DOHH2 (cell line): Measurements from ENCODE around the gene DCAF16.

ENCODE experiments used
- H3F3A ChIP-seq: fragments of 200-600 bp; sonication (generic), shearing (Covaris generic); 2 replicates; pipeline ENCODE4 v1.6.0; 2016; ENCODE audit warnings: antibody characterized with exemption, mild to moderate bottlenecking; ENCODE audit not compliant: control insufficient read depth, insufficient read depth
- H3K27ac ChIP-seq: fragments of 200-600 bp; sonication (generic); 2 replicates; pipeline ENCODE4 v1.5.1; 2014; ENCODE audit warnings: low read depth, mild to moderate bottlenecking, low read length, moderate library complexity
- H3K27me3 ChIP-seq: fragments of 200-600 bp; sonication (generic); 2 replicates; pipeline ENCODE4 v1.6.1; 2014; ENCODE audit warnings: mild to moderate bottlenecking, low read length, mixed read lengths; ENCODE audit not compliant: control insufficient read depth
- H3K36me3 ChIP-seq: fragments of 200-600 bp; sonication (generic); 2 replicates; pipeline ENCODE4 v1.6.1; 2014; ENCODE audit warnings: mild to moderate bottlenecking, low read length, moderate library complexity, mixed read lengths; ENCODE audit not compliant: control insufficient read depth
- H3K4me1 ChIP-seq: fragments of 200-600 bp; sonication (generic); 2 replicates; pipeline ENCODE4 v1.6.1; 2014; ENCODE audit warnings: mild to moderate bottlenecking, low read length, mixed read lengths; ENCODE audit not compliant: control insufficient read depth
- H3K4me2 ChIP-seq: fragments of 200-600 bp; sonication (generic); 2 replicates; pipeline ENCODE4 v1.6.0; 2014; ENCODE audit warnings: mild to moderate bottlenecking, low read length, moderate library complexity
- H3K4me3 ChIP-seq: fragments of 200-600 bp; sonication (generic); 2 replicates; pipeline ENCODE4 v1.5.1; 2014; ENCODE audit warnings: mild to moderate bottlenecking, low read length, mixed read lengths
- H3K79me2 ChIP-seq: fragments of 200-600 bp; sonication (generic); 2 replicates; pipeline ENCODE4 v1.6.1; 2014; ENCODE audit warnings: mild to moderate bottlenecking, low read length, mixed read lengths; ENCODE audit not compliant: control insufficient read depth
- H3K9me2 ChIP-seq: fragments of 200-600 bp; sonication (generic); replicated peaks from 2 replicates; pipeline ENCODE4 v1.6.1; 2014; ENCODE audit warnings: mild to moderate bottlenecking, low read length, mixed read lengths; ENCODE audit not compliant: control insufficient read depth
- H3K9me3 ChIP-seq: fragments of 200-600 bp; sonication (generic); 2 replicates; pipeline ENCODE4 v1.6.1; 2014; ENCODE audit warnings: antibody characterized with exemption, low read length, mixed read lengths; ENCODE audit not compliant: control insufficient read depth, insufficient read depth
- H4K20me1 ChIP-seq: fragments of 200-600 bp; sonication (generic); 2 replicates; pipeline ENCODE4 v1.6.0; 2014; ENCODE audit warnings: low read depth, mild to moderate bottlenecking, antibody characterized with exemption, low read length, moderate library complexity; ENCODE audit not compliant: control insufficient read depth, insufficient read depth
- EZH2phosphoT487 ChIP-seq: fragments of 200-600 bp; sonication (generic); IDR thresholded peaks from 2 replicates; pipeline ENCODE4 v1.6.1; 2017; ENCODE audit warnings: borderline replicate concordance, mild to moderate bottlenecking, antibody characterized with exemption, low read length, moderate library complexity, mixed read lengths
- TF ChIP-seq, protein P1 (sequence below): fragments of 200-600 bp; sonication (generic); IDR thresholded peaks from one replicate; pipeline ENCODE4 v1.5.1; 2014; ENCODE audit warnings: antibody characterized with exemption, mild to moderate bottlenecking, low read depth, low read length; ENCODE audit not compliant: poor library complexity, severe bottlenecking

DCAF16 gene

DNA sequence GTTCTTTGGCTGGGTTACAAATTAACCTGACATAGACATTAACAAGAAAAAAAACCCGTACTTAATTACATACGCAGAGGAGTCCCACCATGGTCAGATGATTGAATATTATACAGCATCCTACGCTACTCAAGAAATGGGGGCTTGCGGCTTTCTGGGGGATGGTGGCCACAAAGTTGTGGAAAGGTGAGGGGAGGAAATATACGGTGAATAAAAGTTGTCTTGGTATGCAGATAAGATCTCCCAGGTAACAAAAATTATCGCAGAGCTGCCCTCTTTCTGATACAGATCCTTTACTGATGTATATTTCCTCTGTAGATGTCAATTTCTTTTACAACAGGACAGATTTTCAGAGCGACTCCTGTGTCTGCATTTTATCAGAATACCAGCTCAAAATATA is 890 bp downstream of the DCAF16 start:
- H3K79me2 ChIP-seq = peaks cover 98% of the 10 kb centered on the region

DNA sequence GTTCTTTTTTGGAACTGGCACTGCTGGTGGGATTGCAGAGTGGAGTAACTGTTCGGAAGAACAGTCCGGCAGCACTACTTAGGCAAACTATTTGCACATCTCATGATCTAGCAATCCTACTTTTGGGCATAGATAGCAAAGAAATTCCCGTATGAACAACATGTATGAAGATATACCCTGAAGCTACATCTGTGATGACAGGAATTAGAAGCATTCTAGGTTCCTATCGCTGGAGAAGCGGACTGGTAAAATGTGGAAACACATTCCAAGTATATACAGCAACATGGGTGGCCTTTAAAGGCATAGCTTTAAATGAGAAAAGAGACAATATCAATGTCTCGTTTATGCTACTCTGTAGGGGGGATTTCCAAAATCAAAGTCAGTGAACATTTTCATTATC is 3.1 kb downstream of the DCAF16 start:
- peaks cover 89% of the 10 kb centered on the region for H3K36me3 ChIP-seq
- peaks cover 30% of the 10 kb centered on the region for H4K20me1 ChIP-seq
- H3F3A ChIP-seq = peaks cover 4% of the 10 kb centered on the region
- H3K4me2 ChIP-seq = peak overlapping the region; percentile 78
- no peak for TF ChIP-seq EZH2phosphoT487
- TF ChIP-seq, protein P1, sequence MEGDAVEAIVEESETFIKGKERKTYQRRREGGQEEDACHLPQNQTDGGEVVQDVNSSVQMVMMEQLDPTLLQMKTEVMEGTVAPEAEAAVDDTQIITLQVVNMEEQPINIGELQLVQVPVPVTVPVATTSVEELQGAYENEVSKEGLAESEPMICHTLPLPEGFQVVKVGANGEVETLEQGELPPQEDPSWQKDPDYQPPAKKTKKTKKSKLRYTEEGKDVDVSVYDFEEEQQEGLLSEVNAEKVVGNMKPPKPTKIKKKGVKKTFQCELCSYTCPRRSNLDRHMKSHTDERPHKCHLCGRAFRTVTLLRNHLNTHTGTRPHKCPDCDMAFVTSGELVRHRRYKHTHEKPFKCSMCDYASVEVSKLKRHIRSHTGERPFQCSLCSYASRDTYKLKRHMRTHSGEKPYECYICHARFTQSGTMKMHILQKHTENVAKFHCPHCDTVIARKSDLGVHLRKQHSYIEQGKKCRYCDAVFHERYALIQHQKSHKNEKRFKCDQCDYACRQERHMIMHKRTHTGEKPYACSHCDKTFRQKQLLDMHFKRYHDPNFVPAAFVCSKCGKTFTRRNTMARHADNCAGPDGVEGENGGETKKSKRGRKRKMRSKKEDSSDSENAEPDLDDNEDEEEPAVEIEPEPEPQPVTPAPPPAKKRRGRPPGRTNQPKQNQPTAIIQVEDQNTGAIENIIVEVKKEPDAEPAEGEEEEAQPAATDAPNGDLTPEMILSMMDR = no peak
- H3K27ac ChIP-seq = no peak overlapping the region
- H3K4me1 ChIP-seq = peaks cover 15% of the 10 kb centered on the region
- H3K4me3 ChIP-seq = peak overlapping the region; percentile 93
- no peaks in the 10 kb centered on the region for H3K9me2 ChIP-seq
- peaks cover 98% of the 10 kb centered on the region for H3K79me2 ChIP-seq
- no peaks in the 10 kb centered on the region for H3K27me3 ChIP-seq
- no peaks in the 10 kb centered on the region for H3K9me3 ChIP-seq

More for the DNA sequence above, 890 bp downstream of the DCAF16 start:
- Histone ChIP-seq H3F3A (peaks cover 9% of the 10 kb centered on the region), H3K4me1 (peaks cover 31% of the 10 kb centered on the region), H4K20me1 (peaks cover 39% of the 10 kb centered on the region), H3K9me2 (no peaks in the 10 kb centered on the region), H3K27me3 (no peaks in the 10 kb centered on the region), H3K9me3 (no peaks in the 10 kb centered on the region), H3K36me3 (peaks cover 89% of the 10 kb centered on the region), H3K4me3 (peak overlapping the region; percentile 93), H3K27ac (peak overlapping the region; percentile 86), H3K4me2 (peak overlapping the region; percentile 78)
- TF ChIP-seq, protein P1 = no peak
- TF ChIP-seq EZH2phosphoT487 = no peak

DNA sequence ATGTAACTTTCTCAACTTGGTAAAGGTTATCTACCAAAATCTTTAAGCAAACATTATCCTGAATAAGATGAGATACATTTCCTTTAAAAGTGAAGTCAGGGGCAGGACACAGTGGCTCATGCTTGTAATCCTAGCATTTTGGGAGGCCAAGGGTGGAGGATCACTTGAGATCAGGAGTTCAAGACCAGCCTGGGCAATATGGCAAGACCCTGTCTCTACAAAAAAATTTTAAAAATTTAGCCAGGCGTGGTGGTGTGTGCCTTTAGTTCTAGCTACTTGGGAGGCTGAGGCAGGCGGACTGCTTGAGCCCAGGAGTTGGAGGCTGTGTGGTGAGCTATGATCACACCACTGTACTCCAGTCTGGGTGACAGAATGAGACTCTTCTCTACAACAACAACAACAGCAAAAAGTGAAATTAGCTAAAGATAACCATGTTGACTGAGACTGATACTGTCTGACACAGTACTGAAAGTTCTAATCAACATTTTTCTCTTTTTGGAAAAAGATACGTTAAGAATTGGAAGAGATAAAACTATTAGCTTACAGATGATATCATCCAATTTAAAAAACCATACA is 4.9 kb downstream of the DCAF16 start:
- Histone ChIP-seq H3K9me3 (no peaks in the 10 kb centered on the region), H3F3A (peaks cover 4% of the 10 kb centered on the region), H3K4me3 (no peak overlapping the region), H3K27ac (no peak overlapping the region), H3K9me2 (no peaks in the 10 kb centered on the region), H3K36me3 (peaks cover 93% of the 10 kb centered on the region), H3K79me2 (peaks cover 93% of the 10 kb centered on the region), H4K20me1 (peaks cover 30% of the 10 kb centered on the region), H3K4me2 (no peak overlapping the region), H3K4me1 (peaks cover 14% of the 10 kb centered on the region), H3K27me3 (no peaks in the 10 kb centered on the region)
- no peak for TF ChIP-seq EZH2phosphoT487
- TF ChIP-seq, protein P1 = no peak
